ENCODE data around the gene LHFPL2.

DNA sequence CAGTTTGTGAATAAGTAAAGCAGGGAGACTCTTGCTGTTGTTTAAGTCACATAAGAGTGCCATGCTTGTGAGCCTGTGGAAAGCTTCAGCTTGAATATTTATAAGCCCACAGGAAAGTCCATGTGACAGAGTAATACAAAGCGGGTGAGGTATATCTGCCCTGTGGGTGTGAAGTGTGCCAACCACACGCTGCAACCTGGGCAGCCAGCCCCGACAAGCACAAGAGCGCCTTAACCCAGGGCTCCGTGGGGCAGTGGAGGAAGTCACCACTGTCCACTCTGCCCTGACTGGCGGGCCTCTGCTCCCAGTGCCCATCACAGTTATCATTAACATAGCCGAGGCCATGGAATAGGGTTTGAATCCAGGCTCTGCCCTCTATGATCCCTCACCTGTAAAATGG, 155.9 kb downstream of the LHFPL2 start:
- TF ChIP-seq, protein P1, sequence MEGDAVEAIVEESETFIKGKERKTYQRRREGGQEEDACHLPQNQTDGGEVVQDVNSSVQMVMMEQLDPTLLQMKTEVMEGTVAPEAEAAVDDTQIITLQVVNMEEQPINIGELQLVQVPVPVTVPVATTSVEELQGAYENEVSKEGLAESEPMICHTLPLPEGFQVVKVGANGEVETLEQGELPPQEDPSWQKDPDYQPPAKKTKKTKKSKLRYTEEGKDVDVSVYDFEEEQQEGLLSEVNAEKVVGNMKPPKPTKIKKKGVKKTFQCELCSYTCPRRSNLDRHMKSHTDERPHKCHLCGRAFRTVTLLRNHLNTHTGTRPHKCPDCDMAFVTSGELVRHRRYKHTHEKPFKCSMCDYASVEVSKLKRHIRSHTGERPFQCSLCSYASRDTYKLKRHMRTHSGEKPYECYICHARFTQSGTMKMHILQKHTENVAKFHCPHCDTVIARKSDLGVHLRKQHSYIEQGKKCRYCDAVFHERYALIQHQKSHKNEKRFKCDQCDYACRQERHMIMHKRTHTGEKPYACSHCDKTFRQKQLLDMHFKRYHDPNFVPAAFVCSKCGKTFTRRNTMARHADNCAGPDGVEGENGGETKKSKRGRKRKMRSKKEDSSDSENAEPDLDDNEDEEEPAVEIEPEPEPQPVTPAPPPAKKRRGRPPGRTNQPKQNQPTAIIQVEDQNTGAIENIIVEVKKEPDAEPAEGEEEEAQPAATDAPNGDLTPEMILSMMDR (IDR thresholded peaks at IDR 0.05; ENCODE audit: low read depth, low read length, poor library complexity, severe bottlenecking), result no peak
- no peak for TF ChIP-seq EZH2phosphoT487 (IDR thresholded peaks at IDR 0.05; ENCODE audit: borderline replicate concordance, low read length)
